Esophagus muscularis mucosa (tissue), 4 donors: Measurements from ENCODE around the gene GRIK1.

Experiments used
- EP300 ChIP-seq: sonication (generic); formaldehyde crosslinking; IDR thresholded peaks from one replicate; pipeline ENCODE4 v1.6.1; 2017; ENCODE audit warnings: antibody characterized with exemption
- POLR2A ChIP-seq: fragments of 450-650 bp; IDR thresholded peaks from one replicate; pipeline ENCODE4 v1.6.1; 2017; ENCODE audit warnings: antibody characterized with exemption, moderate library complexity, mild to moderate bottlenecking, low read depth
- POLR2AphosphoS5 ChIP-seq, 2 donors: sonication (generic); formaldehyde crosslinking; IDR thresholded peaks; one replicate each; pipeline ENCODE4 v1.6.1; 2017; ENCODE audit warnings: antibody characterized with exemption in 2 of 2
- TF ChIP-seq, protein P1 (sequence below), 3 experiments: fragments of 200-600 bp in 2 of 3; fragments of 450-650 bp in 1 of 3; sonication (generic) in 2 of 3; IDR thresholded peaks; one replicate each; pipeline ENCODE4 v1.5.1; 2017 to 2019; ENCODE audit warnings: antibody characterized with exemption in 3 of 3, mild to moderate bottlenecking in 2 of 3, moderate library complexity in 1 of 3

DNA sequence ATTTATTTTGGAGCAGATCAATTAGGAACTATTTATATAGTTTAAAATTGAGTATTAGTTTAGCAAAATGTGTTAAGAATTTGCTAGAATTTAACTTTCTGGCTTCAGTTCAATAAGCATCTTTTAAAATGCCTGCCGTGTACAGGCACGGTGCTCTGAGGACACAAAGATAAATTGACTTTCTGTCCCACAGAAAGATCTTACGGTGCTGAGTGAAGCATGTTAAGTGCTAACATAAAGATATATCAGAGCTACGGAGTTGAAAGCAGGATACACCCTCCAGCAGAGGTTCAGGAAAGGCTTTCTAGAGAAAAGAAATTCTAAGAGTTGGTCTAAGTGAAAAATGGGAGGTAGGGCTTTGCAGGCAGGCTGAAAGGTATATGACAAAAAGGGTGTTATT is 305.4 kb downstream of the GRIK1 start:
- TF ChIP-seq, protein P1, sequence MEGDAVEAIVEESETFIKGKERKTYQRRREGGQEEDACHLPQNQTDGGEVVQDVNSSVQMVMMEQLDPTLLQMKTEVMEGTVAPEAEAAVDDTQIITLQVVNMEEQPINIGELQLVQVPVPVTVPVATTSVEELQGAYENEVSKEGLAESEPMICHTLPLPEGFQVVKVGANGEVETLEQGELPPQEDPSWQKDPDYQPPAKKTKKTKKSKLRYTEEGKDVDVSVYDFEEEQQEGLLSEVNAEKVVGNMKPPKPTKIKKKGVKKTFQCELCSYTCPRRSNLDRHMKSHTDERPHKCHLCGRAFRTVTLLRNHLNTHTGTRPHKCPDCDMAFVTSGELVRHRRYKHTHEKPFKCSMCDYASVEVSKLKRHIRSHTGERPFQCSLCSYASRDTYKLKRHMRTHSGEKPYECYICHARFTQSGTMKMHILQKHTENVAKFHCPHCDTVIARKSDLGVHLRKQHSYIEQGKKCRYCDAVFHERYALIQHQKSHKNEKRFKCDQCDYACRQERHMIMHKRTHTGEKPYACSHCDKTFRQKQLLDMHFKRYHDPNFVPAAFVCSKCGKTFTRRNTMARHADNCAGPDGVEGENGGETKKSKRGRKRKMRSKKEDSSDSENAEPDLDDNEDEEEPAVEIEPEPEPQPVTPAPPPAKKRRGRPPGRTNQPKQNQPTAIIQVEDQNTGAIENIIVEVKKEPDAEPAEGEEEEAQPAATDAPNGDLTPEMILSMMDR (IDR thresholded peaks at IDR 0.05) = no peak
- no peak for TF ChIP-seq POLR2A
- no peak for TF ChIP-seq POLR2AphosphoS5 (IDR thresholded peaks at IDR 0.05)
- no peak for TF ChIP-seq EP300
